Skeletal muscle satellite cell (primary cell): ENCODE data around the gene CALM3.
A peak's percentile ranks its signal among the peaks of the same experiment; 100 is the strongest.

Experiments
- H3K27me3 ChIP-seq: 2 replicates; pipeline ENCODE4 v1.7.0; 2013; ENCODE audit warnings: low read length; ENCODE audit not compliant: control insufficient read depth, insufficient read depth
- H3K36me3 ChIP-seq: 2 replicates; pipeline ENCODE4 v1.7.0; 2013; ENCODE audit warnings: mild to moderate bottlenecking, control low read depth, low read length; ENCODE audit not compliant: insufficient read depth
- H3K4me1 ChIP-seq: 2 replicates; pipeline ENCODE4 v1.7.0; 2013; ENCODE audit warnings: low read length; ENCODE audit not compliant: control insufficient read depth, insufficient read depth
- H3K4me2 ChIP-seq: 2 replicates; pipeline ENCODE4 v1.7.0; 2013; ENCODE audit warnings: mild to moderate bottlenecking, low read length
- H3K4me3 ChIP-seq: 2 replicates; pipeline ENCODE4 v1.7.0; 2013; ENCODE audit warnings: low read length
- H3K9ac ChIP-seq: 2 replicates; pipeline ENCODE4 v1.7.0; 2013; ENCODE audit warnings: mild to moderate bottlenecking, low read depth, low read length, moderate library complexity
- H3K9me3 ChIP-seq: replicated peaks from 2 replicates; pipeline ENCODE4 v1.7.0; 2013; ENCODE audit warnings: mild to moderate bottlenecking, control low read depth, low read length

Gene CALM3

DNA sequence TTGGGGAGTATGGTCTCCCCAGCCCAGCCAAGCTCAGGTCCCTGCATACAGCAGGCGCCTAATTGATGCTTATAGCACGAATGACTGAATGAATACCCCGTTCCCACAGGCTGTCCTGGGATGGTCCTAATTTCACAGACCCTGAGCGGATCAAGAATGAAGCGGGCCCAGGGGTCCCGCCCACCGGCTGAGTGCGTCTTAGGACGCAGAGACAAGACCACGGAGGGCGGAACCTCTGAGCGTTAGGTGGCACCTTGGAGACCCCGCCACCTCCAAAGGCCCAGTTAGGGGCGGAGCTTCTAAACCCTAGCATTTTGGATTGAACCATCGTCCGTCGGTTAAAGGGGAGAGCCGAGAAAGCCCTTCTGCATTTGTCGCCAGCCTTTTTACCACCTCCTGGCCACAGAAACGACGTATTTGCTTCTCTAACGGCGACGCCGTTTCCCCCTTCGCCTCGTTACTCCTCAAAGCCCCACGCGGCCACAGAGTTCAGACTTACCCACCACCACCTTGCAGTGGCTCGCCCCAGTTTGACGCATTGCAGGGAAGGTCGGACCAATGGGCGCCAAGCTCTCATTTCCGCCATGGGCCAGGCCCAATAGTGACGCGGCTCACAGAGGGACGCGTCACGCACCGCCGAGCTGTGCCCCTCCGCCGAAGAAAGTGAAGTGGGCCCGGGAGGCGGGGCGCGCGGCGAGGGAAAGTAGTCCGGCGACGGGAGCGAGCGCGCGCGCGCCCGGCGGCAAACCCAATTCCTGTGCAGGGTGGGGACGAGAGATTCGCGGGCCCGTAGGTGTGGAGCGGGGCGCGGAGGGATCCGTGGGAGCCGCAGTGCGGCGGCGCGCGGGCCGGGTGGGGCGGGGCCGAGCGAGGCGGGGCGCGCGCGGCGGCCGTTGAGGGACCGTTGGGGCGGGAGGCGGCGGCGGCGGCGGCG is 479 bp upstream of the CALM3 start:
- Histone ChIP-seq H3K4me2 (peak overlapping the region; percentile 97), H3K4me1 (peaks cover 28% of the 10 kb centered on the region), H3K27me3 (no peaks in the 10 kb centered on the region), H3K9me3 (no peaks in the 10 kb centered on the region), H3K4me3 (peak overlapping the region; percentile 77), H3K9ac (peak overlapping the region; percentile 93), H3K36me3 (peaks cover 8% of the 10 kb centered on the region)

DNA sequence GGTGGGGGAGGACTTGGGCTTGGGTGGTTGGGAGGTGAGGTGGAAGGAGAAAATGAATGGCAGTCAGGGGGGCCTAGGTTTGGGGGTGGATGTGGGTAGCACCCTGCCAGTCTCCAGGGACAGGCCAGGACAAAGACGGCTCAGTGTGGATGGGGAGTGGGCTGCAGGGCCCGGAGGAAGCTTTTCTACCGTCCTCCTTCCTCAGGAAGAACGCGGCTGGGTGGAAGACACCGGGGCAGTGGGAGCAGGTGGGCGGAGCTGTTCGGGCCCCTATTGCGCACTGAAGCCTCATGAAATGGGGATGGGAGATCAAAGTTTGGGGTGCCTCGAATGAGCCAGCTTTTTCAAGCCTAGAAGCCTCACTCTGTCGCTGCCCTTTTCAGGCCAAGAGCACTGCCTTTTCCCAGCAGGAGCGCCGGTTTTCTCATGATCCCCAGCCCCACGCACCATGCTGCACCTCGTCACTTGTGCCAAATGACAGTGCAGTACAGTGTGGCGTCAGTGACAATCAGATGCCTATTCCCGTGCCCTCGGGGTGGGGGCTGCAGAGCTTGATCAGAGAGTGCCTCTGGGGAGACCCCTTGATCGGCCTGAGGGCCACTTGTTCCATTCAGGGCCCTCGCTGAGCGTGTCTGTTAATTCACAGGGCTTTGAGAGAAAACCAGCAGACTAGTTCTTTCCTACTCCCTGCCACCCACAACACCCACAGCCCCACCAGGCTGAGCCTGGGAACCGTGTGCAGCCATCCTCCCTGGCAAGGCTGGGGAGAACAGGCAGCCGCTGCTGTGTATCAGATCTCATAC is 1.5 kb downstream of the CALM3 start:
- Histone ChIP-seq H3K36me3 (peaks cover 27% of the 10 kb centered on the region), H3K4me1 (peaks cover 28% of the 10 kb centered on the region), H3K9ac (peak overlapping the region; percentile 93), H3K27me3 (no peaks in the 10 kb centered on the region), H3K9me3 (no peaks in the 10 kb centered on the region), H3K4me3 (peak overlapping the region; percentile 77), H3K4me2 (peak overlapping the region; percentile 97)

DNA sequence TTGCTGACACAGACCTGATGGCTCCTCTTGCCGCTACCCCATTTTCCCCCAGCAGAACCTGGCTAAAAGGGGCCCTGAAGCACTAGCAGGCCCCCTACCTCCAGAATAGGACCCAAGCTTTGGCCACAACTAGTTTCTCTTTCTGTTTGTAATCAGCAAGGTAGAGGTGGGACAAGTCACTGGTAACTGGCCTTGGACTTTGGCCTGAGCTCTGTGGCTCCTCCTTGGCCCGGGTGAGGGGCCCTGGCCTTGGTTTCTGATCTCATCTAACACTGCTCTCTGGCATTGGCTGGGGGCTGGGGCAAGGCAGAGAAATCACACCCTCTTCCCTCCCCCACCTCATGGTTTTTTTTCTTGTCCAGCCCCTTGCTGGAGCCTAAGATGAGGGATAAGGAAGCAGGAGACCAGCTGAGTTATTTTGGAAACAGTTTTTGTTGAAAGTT is 2.1 kb downstream of the CALM3 start:
- Histone ChIP-seq H3K9ac (peak overlapping the region; percentile 93), H3K4me1 (peaks cover 28% of the 10 kb centered on the region), H3K4me2 (peak overlapping the region; percentile 97), H3K36me3 (peaks cover 34% of the 10 kb centered on the region), H3K4me3 (peak overlapping the region; percentile 77), H3K27me3 (no peaks in the 10 kb centered on the region), H3K9me3 (no peaks in the 10 kb centered on the region)

DNA sequence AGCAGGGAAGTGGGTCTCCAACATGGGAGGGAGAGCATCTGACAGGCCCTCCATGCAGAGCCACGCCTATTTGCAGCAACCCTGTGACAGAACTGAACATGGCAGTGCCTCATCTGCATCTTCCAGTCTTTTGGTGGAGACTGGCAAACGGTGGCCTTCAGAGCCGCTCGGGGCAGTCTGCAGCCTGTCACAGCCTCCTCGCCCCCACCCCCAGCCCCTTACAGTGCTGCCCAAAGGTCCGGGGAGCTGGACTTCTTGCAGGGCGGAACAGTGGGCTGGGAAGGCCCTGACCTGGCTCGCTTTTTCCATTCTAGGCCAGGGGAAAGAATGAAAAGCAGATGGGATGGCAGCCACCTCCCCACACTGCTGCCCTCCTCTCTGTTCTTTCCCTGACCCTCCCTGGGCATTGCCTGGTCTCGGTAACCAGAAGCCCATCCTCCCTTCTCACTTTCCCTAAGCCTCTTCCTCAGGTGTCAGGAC is 2.7 kb downstream of the CALM3 start:
- Histone ChIP-seq H3K4me3 (peak overlapping the region; percentile 77), H3K9me3 (no peaks in the 10 kb centered on the region), H3K36me3 (peaks cover 39% of the 10 kb centered on the region), H3K4me1 (peaks cover 28% of the 10 kb centered on the region), H3K27me3 (no peaks in the 10 kb centered on the region), H3K9ac (peak overlapping the region; percentile 93), H3K4me2 (peak overlapping the region; percentile 97)

DNA sequence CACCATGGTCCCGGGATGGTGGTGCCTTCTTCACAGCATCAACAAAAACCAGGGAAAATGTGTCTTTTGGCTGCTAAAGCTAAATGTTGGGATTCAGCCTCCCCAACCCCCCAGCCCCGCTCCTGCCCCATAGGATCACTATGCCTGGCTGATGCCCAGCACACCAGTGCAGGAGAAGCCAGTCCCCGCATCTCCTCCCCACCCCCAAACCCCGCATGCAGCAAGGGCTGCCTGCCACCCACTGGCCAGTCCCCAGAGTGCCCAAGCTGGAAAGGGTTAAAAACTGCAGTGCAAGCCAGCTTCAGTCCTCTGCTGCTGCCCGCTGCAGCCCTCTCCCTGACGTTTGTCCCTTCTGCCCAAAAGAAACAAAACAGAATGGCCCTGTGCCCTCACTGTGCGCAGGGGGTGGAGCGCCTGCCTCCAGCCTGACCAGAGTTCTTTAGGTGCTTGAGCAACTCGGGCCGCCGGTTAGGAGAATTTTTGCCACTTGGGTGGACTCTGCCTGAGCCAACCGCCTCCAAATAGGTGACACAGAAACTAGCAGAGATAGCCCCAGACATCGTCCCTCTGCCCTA is 3.7 kb downstream of the CALM3 start:
- H3K4me1 ChIP-seq, result peaks cover 28% of the 10 kb centered on the region
- peak overlapping the region; percentile 15 for H3K9ac ChIP-seq
- peak overlapping the region; percentile 97 for H3K4me2 ChIP-seq
- H3K4me3 ChIP-seq, result no peak overlapping the region
- H3K27me3 ChIP-seq, result no peaks in the 10 kb centered on the region
- no peaks in the 10 kb centered on the region for H3K9me3 ChIP-seq
- peaks cover 50% of the 10 kb centered on the region for H3K36me3 ChIP-seq

DNA sequence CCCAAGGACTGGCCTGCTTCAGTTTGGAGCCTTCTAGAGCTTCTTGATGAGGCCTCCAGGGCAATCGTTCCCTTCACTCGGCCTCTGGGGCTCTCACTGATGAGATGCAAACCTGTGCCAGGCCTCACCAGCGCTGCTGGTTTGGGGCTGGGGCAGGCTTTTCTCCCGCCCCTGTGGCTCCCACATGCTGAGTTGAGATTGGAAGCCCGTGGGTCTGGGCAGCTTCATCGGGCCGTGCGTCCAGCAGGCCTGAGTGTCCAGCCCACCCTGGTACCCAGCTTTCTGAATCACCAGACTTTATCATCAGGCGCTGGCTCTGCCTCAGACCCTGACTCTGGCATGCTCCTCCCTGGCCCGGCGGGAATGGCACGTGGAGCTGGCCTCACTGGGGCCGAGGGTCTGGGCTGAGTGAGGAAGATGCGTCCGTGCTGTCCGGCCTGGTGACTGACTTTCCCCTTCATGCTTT is 4.3 kb downstream of the CALM3 start:
- peak overlapping the region; percentile 42 for H3K4me2 ChIP-seq
- no peak overlapping the region for H3K4me3 ChIP-seq
- H3K4me1 ChIP-seq, result peaks cover 28% of the 10 kb centered on the region
- no peaks in the 10 kb centered on the region for H3K9me3 ChIP-seq
- H3K36me3 ChIP-seq, result peaks cover 54% of the 10 kb centered on the region
- H3K27me3 ChIP-seq, result no peaks in the 10 kb centered on the region
- peak overlapping the region; percentile 15 for H3K9ac ChIP-seq

DNA sequence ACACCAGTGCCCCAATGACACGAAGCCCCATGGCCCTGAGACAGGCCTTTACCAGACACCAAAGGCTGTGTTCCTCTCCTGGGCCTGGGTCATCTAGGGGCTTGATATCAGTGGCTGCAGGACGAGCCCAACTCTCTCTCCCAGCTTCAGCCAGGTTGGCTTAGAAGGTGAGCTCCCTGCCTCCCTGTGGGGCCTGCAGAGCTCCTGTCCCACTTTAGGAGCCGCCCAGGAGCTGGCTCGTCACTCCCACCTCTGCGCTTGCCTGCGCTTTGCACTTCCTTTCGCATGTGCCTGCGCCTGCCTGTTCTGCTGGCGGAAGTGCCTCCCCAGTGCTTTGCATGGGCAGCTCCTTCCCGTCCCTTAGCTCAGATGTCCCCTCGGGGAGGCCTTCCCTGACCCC is 4.9 kb downstream of the CALM3 start:
- Histone ChIP-seq H3K36me3 (peaks cover 59% of the 10 kb centered on the region), H3K4me2 (no peak overlapping the region), H3K9ac (no peak overlapping the region), H3K4me1 (peaks cover 28% of the 10 kb centered on the region), H3K9me3 (no peaks in the 10 kb centered on the region), H3K27me3 (no peaks in the 10 kb centered on the region), H3K4me3 (no peak overlapping the region)

DNA sequence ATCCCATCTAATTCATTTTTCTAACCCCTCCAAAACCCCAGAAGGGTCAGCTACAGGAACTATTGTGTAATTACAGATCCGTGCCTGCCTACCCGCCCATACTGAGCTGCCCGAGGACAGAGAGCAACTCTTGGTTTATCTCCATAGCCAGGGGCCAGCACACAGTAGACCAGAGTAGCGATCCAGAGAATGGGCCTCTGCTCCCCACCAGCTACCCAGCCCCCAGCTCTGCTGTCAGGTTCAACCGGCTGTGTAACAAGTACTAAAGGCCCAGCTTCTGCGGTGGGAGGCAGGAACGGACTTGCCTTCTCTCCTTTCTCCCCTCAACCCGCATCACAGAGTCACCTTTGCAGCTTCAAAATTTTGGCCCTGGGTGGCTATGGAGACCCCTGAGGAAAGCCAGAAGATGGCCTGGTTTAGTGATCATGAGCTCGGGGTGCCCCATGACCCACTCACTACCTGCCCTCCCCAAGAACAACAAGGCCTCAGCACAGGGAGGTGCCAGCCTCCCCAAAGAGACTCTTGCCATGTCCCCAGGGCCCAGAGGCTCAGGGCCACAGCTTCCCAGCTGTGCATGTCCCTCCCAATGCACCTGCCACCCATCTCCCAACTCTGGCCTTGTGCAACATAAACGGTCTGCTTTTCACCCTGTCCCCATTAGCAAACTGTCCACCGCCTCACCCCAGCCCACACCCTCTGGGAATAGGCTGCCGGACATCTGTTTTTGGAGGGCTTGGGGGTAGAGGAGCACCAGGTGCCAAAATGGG is 5.7 kb downstream of the CALM3 start:
- H3K4me2 ChIP-seq, result no peak overlapping the region
- no peak overlapping the region for H3K4me3 ChIP-seq
- no peaks in the 10 kb centered on the region for H3K27me3 ChIP-seq
- no peak overlapping the region for H3K9ac ChIP-seq
- no peaks in the 10 kb centered on the region for H3K9me3 ChIP-seq
- peaks cover 60% of the 10 kb centered on the region for H3K36me3 ChIP-seq
- peaks cover 28% of the 10 kb centered on the region for H3K4me1 ChIP-seq

DNA sequence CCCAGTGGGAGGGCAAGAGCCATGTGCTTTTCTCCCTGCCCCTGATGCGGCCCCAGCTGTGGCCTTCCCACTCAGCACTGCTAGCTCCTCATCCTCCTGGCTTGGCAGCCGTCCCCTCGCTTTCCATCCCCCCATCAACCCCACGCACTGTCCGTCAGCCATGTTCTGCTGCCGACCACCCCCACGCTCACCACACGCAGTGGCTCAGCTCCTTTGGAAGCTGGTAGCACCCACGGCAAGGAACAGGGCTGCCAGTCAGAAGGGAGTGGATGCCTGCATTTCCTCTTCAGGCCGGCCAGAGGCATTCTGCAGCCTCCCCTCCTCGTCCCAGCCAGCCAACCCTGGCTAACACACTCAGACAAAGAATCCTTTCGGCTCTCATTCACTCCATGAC is 6.3 kb downstream of the CALM3 start:
- Histone ChIP-seq H3K4me2 (no peak overlapping the region), H3K36me3 (peaks cover 60% of the 10 kb centered on the region), H3K4me3 (no peak overlapping the region), H3K27me3 (no peaks in the 10 kb centered on the region), H3K9ac (no peak overlapping the region), H3K4me1 (peaks cover 27% of the 10 kb centered on the region), H3K9me3 (no peaks in the 10 kb centered on the region)

DNA sequence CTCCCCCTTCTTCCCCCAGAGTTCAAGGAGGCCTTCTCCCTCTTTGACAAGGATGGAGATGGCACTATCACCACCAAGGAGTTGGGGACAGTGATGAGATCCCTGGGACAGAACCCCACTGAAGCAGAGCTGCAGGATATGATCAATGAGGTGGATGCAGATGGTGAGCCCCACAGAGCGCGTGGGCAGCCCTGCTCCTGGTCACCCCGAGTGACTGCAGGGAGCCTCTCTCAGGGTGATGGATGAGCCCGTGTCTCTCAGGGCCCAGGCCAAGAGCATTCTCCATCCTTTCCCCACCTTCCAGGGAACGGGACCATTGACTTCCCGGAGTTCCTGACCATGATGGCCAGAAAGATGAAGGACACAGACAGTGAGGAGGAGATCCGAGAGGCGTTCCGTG is 7.0 kb downstream of the CALM3 start:
- Histone ChIP-seq H3K4me1 (peaks cover 20% of the 10 kb centered on the region), H3K9ac (no peak overlapping the region), H3K27me3 (no peaks in the 10 kb centered on the region), H3K4me3 (no peak overlapping the region), H3K4me2 (no peak overlapping the region), H3K36me3 (peaks cover 60% of the 10 kb centered on the region), H3K9me3 (no peaks in the 10 kb centered on the region)
